Endothelial cell (in vitro differentiated cells): ENCODE results near the gene SIRT7. TPM values are rescaled to one million over a fixed set of nuclear protein-coding genes. Genes with fewer than 3 reads are reported as not detected.

Experiments used
- DNase-seq: peaks from one replicate; pipeline ENCODE4 v3.0.0; 2021; ENCODE audit warnings: low spot score
- H3K27ac Mint-ChIP-seq: one replicate; pipeline ENCODE4 v1.8.0; 2021; ENCODE audit warnings: mixed read lengths, inconsistent platforms; ENCODE audit not compliant: unreplicated experiment
- H3K27me3 Mint-ChIP-seq: one replicate; pipeline ENCODE4 v1.8.0; 2021; ENCODE audit warnings: mild to moderate bottlenecking, moderate library complexity, mixed read lengths, inconsistent platforms; ENCODE audit not compliant: unreplicated experiment
- H3K36me3 Mint-ChIP-seq: one replicate; pipeline ENCODE4 v1.8.0; 2021; ENCODE audit warnings: mild to moderate bottlenecking, low read depth, mixed read lengths, inconsistent platforms; ENCODE audit not compliant: unreplicated experiment
- H3K4me1 Mint-ChIP-seq: one replicate; pipeline ENCODE4 v1.8.0; 2021; ENCODE audit warnings: mild to moderate bottlenecking, mixed read lengths, inconsistent platforms; ENCODE audit not compliant: unreplicated experiment
- H3K4me3 Mint-ChIP-seq: one replicate; pipeline ENCODE4 v1.8.0; 2021; ENCODE audit warnings: mild to moderate bottlenecking, mixed read lengths, inconsistent platforms; ENCODE audit not compliant: unreplicated experiment
- H3K9me3 Mint-ChIP-seq: one replicate; pipeline ENCODE4 v1.8.0; 2021; ENCODE audit warnings: mixed read lengths, inconsistent platforms; ENCODE audit not compliant: unreplicated experiment
- CTCF ChIP-seq: fragments of 200-600 bp; sonication (generic); IDR thresholded peaks from one replicate; pipeline ENCODE4 v1.5.0; 2021; ENCODE audit warnings: antibody characterized with exemption; ENCODE audit not compliant: unreplicated experiment
- total RNA-seq: library from RNA; stranded (reverse); fragmentation: NEBNext Ultra II Directional; extraction: Animal tissue kit (Norgen Biotek cat#: 25700); gene quantifications from one replicate; pipeline ENCODE4 v1.2.1, GENCODE V29; 2021; ENCODE audit not compliant: unreplicated experiment

SIRT7 gene
- total RNA-seq, 1 donor from 2014 or later: 14.4 TPM

- peaks cover 4% of the 10 kb centered on the region for H3K4me1 Mint-ChIP-seq
Observed at GRCh38 chr17:81962499-81963441, 44.8 kb upstream of the SIRT7 start.

GRCh38 chr17:81961521-81962498, 43.8 kb upstream of the SIRT7 start:
- DNase-seq: no peak
- peaks cover 8% of the 10 kb centered on the region for H3K36me3 Mint-ChIP-seq
- H3K4me3 Mint-ChIP-seq: no peak overlapping the region
- H3K27ac Mint-ChIP-seq: no peak overlapping the region
- H3K9me3 Mint-ChIP-seq: no peaks in the 10 kb centered on the region
- H3K4me1 Mint-ChIP-seq: peaks cover 4% of the 10 kb centered on the region
- no peak for TF ChIP-seq CTCF
- peaks cover 36% of the 10 kb centered on the region for H3K27me3 Mint-ChIP-seq

More at GRCh38 chr17:81962499-81963441, 44.8 kb upstream of the SIRT7 start:
- no peak overlapping the region for H3K4me3 Mint-ChIP-seq
- no peaks in the 10 kb centered on the region for H3K9me3 Mint-ChIP-seq
- no peak for TF ChIP-seq CTCF
- no peak for DNase-seq
- H3K27me3 Mint-ChIP-seq: peaks cover 30% of the 10 kb centered on the region
- no peak overlapping the region for H3K27ac Mint-ChIP-seq
- peaks cover 5% of the 10 kb centered on the region for H3K36me3 Mint-ChIP-seq

- Mint-ChIP-seq H3K4me3 (no peak within 1 kb of the TSS), H3K27ac (no peak within 1 kb of the TSS), H3K36me3 (peaks cover 8% of the 10 kb centered on the region), H3K4me1 (peaks cover 4% of the 10 kb centered on the region), H3K27me3 (peaks cover 35% of the 10 kb centered on the region), H3K9me3 (no peaks in the 10 kb centered on the region)
- TF ChIP-seq CTCF: no peak
- no peak for DNase-seq
Observed at GRCh38 chr17:81961087-81961511, 43.1 kb upstream of the SIRT7 start, which contains the start of gene NOTUM. NOTUM (minus strand) TSS chr17:81961187; CDS start chr17:81960909, 278 bp downstream.

GRCh38 chr17:81960130-81960958, 42.4 kb upstream of the SIRT7 start:
- Mint-ChIP-seq H3K27ac (no peak overlapping the region), H3K36me3 (peaks cover 8% of the 10 kb centered on the region), H3K27me3 (peaks cover 34% of the 10 kb centered on the region), H3K9me3 (no peaks in the 10 kb centered on the region), H3K4me1 (peaks cover 4% of the 10 kb centered on the region), H3K4me3 (no peak overlapping the region)
- no peak for TF ChIP-seq CTCF
- no peak for DNase-seq
